Tibial nerve (tissue), 4 donors: ENCODE results near the gene TBL2. TPM values are rescaled to one million over a fixed set of nuclear protein-coding genes. Genes with fewer than 3 reads are reported as not detected.
"Not testable (repeated sequence)": the region's sequence is repeated elsewhere in the genome, so short reads cannot be mapped to it uniquely, and the experiment has no call there.

ENCODE experiments used
- DNase-seq, 2 donors: peaks; one replicate each; pipeline ENCODE4 v3.0.0-alpha.2; 2019; ENCODE audit warnings: low spot score in 2 of 2
- H3K27ac ChIP-seq, 4 donors: fragments of 200-600 bp; sonication (generic) in 3 of 4; one replicate each; pipeline ENCODE4 v1.5.1; 2017 to 2019; ENCODE audit warnings: mild to moderate bottlenecking in 1 of 4
- H3K27me3 ChIP-seq, 2 donors: fragments of 200-600 bp; sonication (generic) in 1 of 2; one replicate each; pipeline versions ENCODE4 v1.5.1 to v1.6.0; 2017 to 2019
- H3K36me3 ChIP-seq, 3 donors: fragments of 200-600 bp; sonication (generic); one replicate each; pipeline ENCODE4 v1.5.1; 2018 to 2019
- H3K4me1 ChIP-seq, 4 donors: fragments of 200-600 bp; sonication (generic) in 3 of 4; one replicate each; pipeline ENCODE4 v1.5.1; 2017 to 2019
- H3K4me3 ChIP-seq, 4 donors: fragments of 200-600 bp; sonication (generic) in 3 of 4; one replicate each; pipeline ENCODE4 v1.5.1; 2017 to 2019; ENCODE audit warnings: mild to moderate bottlenecking in 1 of 4, moderate library complexity in 1 of 4
- H3K9me3 ChIP-seq, 4 donors: fragments of 200-600 bp; sonication (generic) in 3 of 4; one replicate each; pipeline ENCODE4 v1.5.1; 2017 to 2019
- CTCF ChIP-seq, 5 experiments: fragments of 200-600 bp in 3 of 5; fragments of 450-650 bp in 2 of 5; sonication (generic) in 3 of 5; IDR thresholded peaks; one replicate each; pipeline ENCODE4 v1.5.1; 2016 to 2019; ENCODE audit warnings: antibody characterized with exemption in 5 of 5, mild to moderate bottlenecking in 3 of 5, moderate library complexity in 2 of 5
- EP300 ChIP-seq, 2 donors: sonication (generic); formaldehyde crosslinking; IDR thresholded peaks; one replicate each; pipeline ENCODE4 v1.6.1; 2017; ENCODE audit warnings: antibody characterized with exemption in 2 of 2, mild to moderate bottlenecking in 1 of 2
- POLR2A ChIP-seq, 2 donors: fragments of 450-650 bp; IDR thresholded peaks; one replicate each; pipeline ENCODE4 v1.6.1; 2017; ENCODE audit warnings: antibody characterized with exemption in 2 of 2, mild to moderate bottlenecking in 2 of 2, moderate library complexity in 2 of 2
- WGBS, 2 donors: methylation state at CpG; one replicate each; pipeline ENCODE4 v1.1.5; 2018; 5-methylcytosine and 5-hydroxymethylcytosine counted together
- total RNA-seq, 4 donors: library from RNA; depleted of rRNA; stranded (reverse); fragments of >200 nt; gene quantifications; one replicate each; pipeline ENCODE4 v1.1.0, GENCODE V29; 2016

The TBL2 gene
- total RNA-seq, 4 donors from 2014 or later: 36.6 to 70.8 (median 49.2) TPM

- Histone ChIP-seq H3K9me3 (no peaks in the 10 kb centered on the region), H3K27ac (no peak overlapping the region), H3K4me1 (peaks cover 0 to 13% (median 6%) of the 10 kb centered on the region in 4 donors), H3K36me3 (no peaks in the 10 kb centered on the region), H3K4me3 (no peak overlapping the region), H3K27me3 (no peaks in the 10 kb centered on the region)
- no peak for DNase-seq
- WGBS, 2 donors: 87 to 93% methylated on average over 6 of the region's 6 CpGs
- no peak for TF ChIP-seq EP300 (IDR thresholded peaks at IDR 0.05)
- no peak for TF ChIP-seq CTCF (IDR thresholded peaks at IDR 0.05)
Observed at GRCh38 chr7:73582664-73583202, 4.4 kb upstream of the TBL2 start.

- 81 to 83% methylated on average over 9 of the region's 9 CpGs for WGBS, 2 donors
- H3K4me3 ChIP-seq, DNase-seq, H3K36me3 ChIP-seq, H3K27me3 ChIP-seq, H3K27ac ChIP-seq, H3K9me3 ChIP-seq: not testable (repeated sequence)
- H3K4me1 ChIP-seq: peaks cover 0 to 29% (median 17%) of the 10 kb centered on the region in 4 donors
Observed at GRCh38 chr7:73581006-73581405, 2.6 kb upstream of the TBL2 start.

GRCh38 chr7:73577627-73578341 lies 595 bp downstream of the TBL2 start:
- Histone ChIP-seq H3K4me3 (peak overlapping the region; percentile 71 to 98 (median 89)), H3K27ac (peak overlapping the region; percentile 90 to 96 (median 92)), H3K36me3 (peaks cover 0 to 33% (median 14%) of the 10 kb centered on the region in 3 donors), H3K27me3 (no peaks in the 10 kb centered on the region), H3K4me1 (peaks cover 0 to 41% (median 17%) of the 10 kb centered on the region in 4 donors), H3K9me3 (no peaks in the 10 kb centered on the region)
- DNase-seq: peak in 1 of 2 donors; percentile 8
- TF ChIP-seq POLR2A (IDR thresholded peaks at IDR 0.05): no peak
- no peak for TF ChIP-seq CTCF (IDR thresholded peaks at IDR 0.05)
- no peak for TF ChIP-seq EP300 (IDR thresholded peaks at IDR 0.05)
- 8 to 10% methylated on average over 22 to 27 of the region's 32 CpGs for WGBS, 2 donors

- 97 to 98% methylated on average over 11 of the region's 11 CpGs for WGBS, 2 donors
- Histone ChIP-seq H3K4me1 (peaks cover 0 to 29% (median 12%) of the 10 kb centered on the region in 4 donors), H3K27ac (no peak overlapping the region), H3K9me3 (no peaks in the 10 kb centered on the region), H3K4me3 (no peak overlapping the region), H3K27me3 (no peaks in the 10 kb centered on the region), H3K36me3 (peaks cover 0 to 73% (median 20%) of the 10 kb centered on the region in 3 donors)
- TF ChIP-seq EP300 (IDR thresholded peaks at IDR 0.05): no peak
- no peak for TF ChIP-seq CTCF (IDR thresholded peaks at IDR 0.05)
- no peak for TF ChIP-seq POLR2A (IDR thresholded peaks at IDR 0.05)
- no peak for DNase-seq
Observed at GRCh38 chr7:73573791-73574190, 4.6 kb downstream of the TBL2 start.

- 77 to 91% methylated on average over 5 to 9 of the region's 9 CpGs for WGBS, 2 donors
- Histone ChIP-seq H3K9me3 (no peaks in the 10 kb centered on the region), H3K27ac (no peak overlapping the region), H3K36me3 (peaks cover 0 to 77% (median 20%) of the 10 kb centered on the region in 3 donors), H3K4me1 (peaks cover 0 to 29% (median 12%) of the 10 kb centered on the region in 4 donors), H3K4me3 (no peak overlapping the region), H3K27me3 (no peaks in the 10 kb centered on the region)
- TF ChIP-seq EP300 (IDR thresholded peaks at IDR 0.05): no peak
- no peak for TF ChIP-seq POLR2A (IDR thresholded peaks at IDR 0.05)
- no peak for TF ChIP-seq CTCF (IDR thresholded peaks at IDR 0.05)
- no peak for DNase-seq
Observed at GRCh38 chr7:73573276-73573675, 5.1 kb downstream of the TBL2 start.
